GM12892 (cell line): ENCODE results near the gene ELP2.

Experiments
- DNase-seq: peaks from one replicate; pipeline ENCODE4 v3.0.0; 2011; ENCODE audit not compliant: insufficient read length
- FAIRE-seq: peaks from 2 replicates; lab custom pipeline; 2011; peaks lifted over from hg19 to GRCh38; lab: Jason Lieb, UNC
- POLR2A ChIP-seq: IDR thresholded peaks from 2 replicates; pipeline ENCODE4 v1.6.1; 2011; ENCODE audit warnings: low read depth, low read length, control low read depth
- POLR2AphosphoS5 ChIP-seq: IDR thresholded peaks from 2 replicates; pipeline ENCODE4 v1.6.1; 2011; ENCODE audit warnings: low read depth, low read length, control low read depth
- TAF1 ChIP-seq: IDR thresholded peaks from 2 replicates; pipeline ENCODE4 v1.6.1; 2011; ENCODE audit warnings: low read depth, mild to moderate bottlenecking, control low read depth, low read length, borderline replicate concordance

Gene ELP2

DNA sequence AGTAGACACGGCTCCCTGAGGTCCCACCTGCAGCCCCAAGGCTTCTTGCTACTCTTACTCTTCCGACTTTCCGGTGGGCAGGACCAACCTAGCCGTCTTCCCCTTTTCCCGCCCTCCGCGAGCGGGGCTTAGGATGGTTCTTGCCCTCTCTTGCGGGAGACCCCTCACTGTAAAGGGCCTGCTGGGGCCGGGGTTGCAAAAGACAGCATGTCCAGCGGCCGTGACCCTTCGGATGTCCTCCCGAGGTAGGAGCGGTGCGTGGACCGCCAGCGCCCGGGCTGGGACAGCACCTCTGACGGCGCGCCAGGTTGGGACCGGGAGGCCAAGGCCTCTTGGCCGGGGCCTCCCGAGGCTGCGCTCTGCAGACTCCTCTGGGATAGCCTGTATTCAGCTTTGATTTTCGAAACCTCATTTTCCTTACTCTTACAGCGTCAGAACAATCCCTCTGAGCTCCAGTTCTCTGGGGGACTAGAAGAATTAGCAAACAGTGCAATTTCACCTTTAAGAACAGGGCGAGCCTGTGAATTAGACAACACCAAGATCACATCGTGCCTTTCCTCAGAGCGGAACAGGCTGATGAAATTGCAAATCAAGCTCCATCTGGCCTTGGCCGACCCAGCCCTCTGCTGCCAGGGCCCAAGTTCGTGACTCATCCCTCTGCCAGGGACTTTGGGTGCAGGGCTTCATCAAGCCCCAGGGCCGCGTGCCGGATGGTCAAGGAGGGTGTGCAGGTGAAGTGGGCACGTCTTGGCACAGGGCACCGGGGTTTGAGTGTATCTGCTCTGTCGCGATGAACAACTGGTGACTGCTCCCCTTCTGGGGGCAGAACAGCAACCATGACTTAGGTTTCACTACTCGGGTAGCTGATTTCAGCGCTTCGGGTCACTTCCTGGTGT lies 58.4 kb downstream of the ELP2 start:
- no peak for TF ChIP-seq POLR2A
- no peak for TF ChIP-seq POLR2AphosphoS5
- no peak for TF ChIP-seq TAF1
- DNase-seq: no peak
- no peak for FAIRE-seq

GRCh38 chr18:36188916-36189315 lies 59.2 kb downstream of the ELP2 start:
- no peak for TF ChIP-seq POLR2A
- TF ChIP-seq TAF1: no peak
- no peak for TF ChIP-seq POLR2AphosphoS5
- DNase-seq (no peak), FAIRE-seq (no peak)

GRCh38 chr18:36189486-36189885 lies 59.8 kb downstream of the ELP2 start:
- FAIRE-seq (no peak), DNase-seq (no peak)
- TF ChIP-seq POLR2A (no peak), POLR2AphosphoS5 (no peak), TAF1 (no peak)

GRCh38 chr18:36191286-36191685 lies 61.6 kb downstream of the ELP2 start:
- no peak for DNase-seq
- FAIRE-seq: no peak
- no peak for TF ChIP-seq TAF1

- FAIRE-seq (no peak), DNase-seq (no peak)
- TF ChIP-seq POLR2AphosphoS5 (no peak), TAF1 (no peak), POLR2A (no peak)
These were observed 62.0 kb downstream of the ELP2 start for GRCh38 chr18:36191711-36192110.

DNA sequence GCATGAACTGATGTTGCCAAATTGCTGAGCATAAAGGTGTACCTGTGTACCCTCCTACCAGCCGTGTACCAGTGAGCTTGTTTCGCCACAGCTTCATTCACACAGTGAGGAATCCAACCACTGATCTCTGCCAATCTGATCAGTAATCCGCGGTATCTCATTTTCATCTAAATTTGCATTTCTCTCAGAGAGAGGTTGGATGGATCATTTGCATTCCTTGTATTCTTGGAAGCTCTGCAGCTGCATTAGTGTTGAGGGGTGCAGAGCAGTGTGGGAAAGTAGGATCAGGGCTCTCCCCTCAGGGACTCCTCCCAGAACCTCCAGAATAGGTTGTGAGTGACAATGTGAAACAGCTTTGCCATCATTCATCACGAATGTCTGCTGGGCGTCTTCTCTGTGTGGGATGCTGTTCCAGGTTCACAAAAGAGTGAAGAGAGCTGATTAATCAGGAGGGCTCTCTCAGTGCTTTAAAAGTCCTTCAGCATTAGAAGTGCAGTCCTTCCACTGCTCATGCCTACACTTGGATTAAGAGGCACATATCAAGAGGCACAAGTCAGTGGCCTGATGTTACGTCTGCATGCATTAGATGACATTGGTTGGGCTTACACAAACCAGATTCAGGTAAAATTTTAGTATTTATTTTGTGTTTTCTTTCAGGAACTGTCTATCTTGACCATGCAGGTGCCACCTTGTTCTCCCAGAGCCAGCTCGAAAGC lies 65.1 kb downstream of the ELP2 start:
- FAIRE-seq: no peak
- TF ChIP-seq TAF1: no peak
- no peak for TF ChIP-seq POLR2AphosphoS5
- no peak for TF ChIP-seq POLR2A
- no peak for DNase-seq

GRCh38 chr18:36195427-36196122 lies 65.9 kb downstream of the ELP2 start:
- no peak for TF ChIP-seq POLR2AphosphoS5
- no peak for TF ChIP-seq TAF1
- TF ChIP-seq POLR2A: no peak
- FAIRE-seq (no peak), DNase-seq (no peak)

DNA sequence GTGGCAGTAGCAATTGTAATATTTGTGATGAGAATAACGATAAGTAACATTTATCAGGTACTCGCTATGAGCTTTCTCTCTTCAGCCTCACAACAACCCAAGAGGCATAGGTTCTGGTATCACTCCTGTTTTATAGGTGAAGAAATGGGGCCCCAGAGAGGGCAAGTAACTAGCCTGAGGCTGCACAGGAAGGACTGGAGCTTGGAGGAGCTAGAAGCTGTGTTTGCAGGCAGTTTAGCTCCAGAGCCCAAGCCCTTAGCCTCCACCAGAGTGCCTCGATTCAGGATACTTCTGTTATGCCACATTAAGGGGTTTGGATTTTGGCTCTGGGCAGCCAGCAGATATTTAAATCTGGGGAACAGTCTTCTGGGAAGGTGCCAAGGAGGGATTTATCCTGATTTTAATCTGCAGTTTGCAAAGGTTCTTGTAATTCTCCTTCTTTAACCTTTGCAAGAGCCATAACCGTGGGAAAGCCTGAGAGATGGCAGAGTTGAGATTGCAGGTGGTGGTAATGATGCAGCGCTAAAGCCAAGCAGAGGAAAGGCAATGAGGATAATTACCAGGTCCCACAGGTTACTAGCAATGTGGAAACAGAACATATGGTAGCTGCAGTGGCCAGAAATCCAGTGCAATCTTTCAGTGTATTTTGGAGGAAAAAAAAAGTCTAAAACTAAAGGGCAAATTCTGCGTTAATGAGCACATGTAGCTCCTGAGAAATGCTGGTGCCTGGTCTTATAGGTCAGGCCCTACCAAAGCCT lies 66.7 kb downstream of the ELP2 start:
- TF ChIP-seq POLR2AphosphoS5 (no peak), TAF1 (no peak), POLR2A (no peak)
- no peak for FAIRE-seq
- DNase-seq: no peak

GRCh38 chr18:36197511-36198166 lies 67.9 kb downstream of the ELP2 start:
- FAIRE-seq (no peak), DNase-seq (no peak)
- TF ChIP-seq TAF1 (no peak), POLR2A (no peak), POLR2AphosphoS5 (no peak)

DNA sequence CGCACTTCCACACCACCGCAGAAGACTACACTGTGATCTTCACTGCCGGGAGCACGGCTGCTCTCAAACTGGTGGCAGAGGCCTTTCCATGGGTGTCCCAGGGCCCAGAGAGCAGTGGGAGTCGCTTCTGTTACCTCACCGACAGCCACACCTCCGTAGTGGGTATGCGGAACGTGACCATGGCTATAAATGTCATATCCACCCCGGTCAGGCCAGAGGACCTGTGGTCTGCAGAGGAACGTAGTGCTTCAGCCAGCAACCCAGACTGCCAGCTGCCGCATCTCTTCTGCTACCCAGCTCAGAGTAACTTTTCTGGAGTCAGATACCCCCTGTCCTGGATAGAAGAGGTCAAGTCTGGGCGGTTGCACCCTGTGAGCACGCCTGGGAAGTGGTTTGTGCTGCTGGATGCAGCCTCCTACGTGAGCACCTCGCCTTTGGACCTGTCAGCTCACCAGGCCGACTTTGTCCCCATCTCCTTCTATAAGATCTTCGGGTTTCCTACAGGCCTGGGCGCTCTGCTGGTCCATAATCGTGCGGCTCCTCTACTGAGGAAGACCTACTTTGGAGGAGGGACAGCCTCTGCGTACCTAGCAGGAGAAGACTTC lies 70.1 kb downstream of the ELP2 start:
- TF ChIP-seq TAF1 (no peak), POLR2A (no peak), POLR2AphosphoS5 (no peak)
- DNase-seq (no peak), FAIRE-seq (no peak)

DNA sequence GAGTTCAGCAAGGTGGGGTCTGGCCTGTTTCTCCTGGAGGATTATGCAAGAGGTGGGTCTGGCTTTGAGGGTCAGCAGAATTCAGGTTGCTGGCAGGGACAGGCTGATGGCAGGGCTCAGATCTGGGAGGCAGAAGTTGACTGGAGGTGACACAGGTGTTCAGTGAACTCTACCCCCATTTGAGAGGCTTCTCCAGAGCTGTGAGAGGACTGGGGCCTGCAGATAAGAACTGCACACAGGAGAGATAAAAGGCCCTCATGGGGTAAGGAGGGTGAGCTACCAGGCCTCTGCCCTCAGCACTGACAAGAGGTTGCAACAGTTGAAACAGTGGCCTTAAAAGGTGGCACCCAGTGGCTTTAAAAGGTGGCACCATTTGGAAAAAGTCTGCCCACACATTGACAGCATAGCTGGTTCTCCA lies 70.7 kb downstream of the ELP2 start:
- TF ChIP-seq POLR2AphosphoS5 (no peak), TAF1 (no peak)
- DNase-seq (no peak), FAIRE-seq (no peak)
